ENCODE data around the gene TRAPPC3L. TPM values are rescaled to one million over a fixed set of nuclear protein-coding genes. Genes with fewer than 3 reads are reported as not detected.

Gene TRAPPC3L
- total RNA-seq, 1 experiment from 2014 or later = not detected

GRCh38 chr6:116575227-116575626, 29.7 kb upstream of the TRAPPC3L start:
- Histone ChIP-seq H3K36me3 (ENCODE audit: control insufficient read depth in 1 of 2, insufficient read depth in 2 of 2, low read length in 2 of 2) (no peaks in the 10 kb centered on the region), H3K27ac (ENCODE audit: low read depth, low read length) (no peak overlapping the region), H3K79me2 (ENCODE audit: insufficient read depth, low read length) (peaks cover 93% of the 10 kb centered on the region), H3K9me2 (ENCODE audit: insufficient read depth) (no peaks in the 10 kb centered on the region), H3K9ac (ENCODE audit: low read length) (no peak overlapping the region), H3K4me2 (ENCODE audit: low read length) (no peak overlapping the region), H2AFZ (ENCODE audit: low read depth, low read length, poor library complexity, severe bottlenecking) (no peak overlapping the region), H3K27me3 (ENCODE audit: insufficient read depth, low read length) (no peaks in the 10 kb centered on the region), H3K4me1 (ENCODE audit: control insufficient read depth in 1 of 2, insufficient read depth in 2 of 2, low read length in 2 of 2) (peaks cover 6 to 10% of the 10 kb centered on the region in 2 experiments), H3K9me3 (ENCODE audit: control insufficient read depth in 1 of 2, insufficient read depth in 1 of 2, low read depth in 1 of 2, low read length in 2 of 2) (no peaks in the 10 kb centered on the region), H3K4me3 (replicated peaks in 1 of 2; ENCODE audit: low read depth in 1 of 2, low read length in 2 of 2) (no peak overlapping the region), H4K20me1 (ENCODE audit: insufficient read depth) (no peaks in the 10 kb centered on the region)
- POLR2A ChIA-PET = no interaction called here
- CTCF ChIA-PET = no interaction called here
- TF ChIP-seq SIN3A (IDR thresholded peaks at IDR 0.05; ENCODE audit: low read depth) (no peak), ZFX (IDR thresholded peaks at IDR 0.05) (no peak), EZH2phosphoT487 (IDR thresholded peaks at IDR 0.05; ENCODE audit: borderline replicate concordance) (no peak), JUND (IDR thresholded peaks at IDR 0.05) (no peak), CTCF (IDR thresholded peaks at IDR 0.05 in 2 of 3, conservative IDR thresholded peaks at IDR 0.05 in 1 of 3; ENCODE audit: borderline replicate concordance in 1 of 3, insufficient read depth in 1 of 3, low read depth in 2 of 3, low read length in 2 of 3) (no peak)
- ATAC-seq = no peak
- RAD21 ChIA-PET (ENCODE audit: low non-redundant PET in 1 of 2, low total read pairs in 2 of 2, uncharacterized antibody in 2 of 2, unreplicated experiment in 2 of 2) = no interaction called here
- no peak for DNase-seq (ENCODE audit: low read depth, low spot score)
- no TSS peak for BruUV-seq (replicated peaks)
- intact Hi-C loops (cut with micrococcal nuclease) = no loop called here

GRCh38 chr6:116572162-116572561, 26.7 kb upstream of the TRAPPC3L start:
- Histone ChIP-seq H3K4me2 (ENCODE audit: low read length) (peak overlapping the region; percentile 69), H3K36me3 (ENCODE audit: control insufficient read depth in 1 of 2, insufficient read depth in 2 of 2, low read length in 2 of 2) (no peaks in the 10 kb centered on the region), H3K9me3 (ENCODE audit: control insufficient read depth in 1 of 2, insufficient read depth in 1 of 2, low read depth in 1 of 2, low read length in 2 of 2) (no peaks in the 10 kb centered on the region), H3K27me3 (ENCODE audit: insufficient read depth, low read length) (no peaks in the 10 kb centered on the region), H3K4me1 (ENCODE audit: control insufficient read depth in 1 of 2, insufficient read depth in 2 of 2, low read length in 2 of 2) (peaks cover 18 to 25% of the 10 kb centered on the region in 2 experiments), H3K4me3 (replicated peaks in 1 of 2; ENCODE audit: low read depth in 1 of 2, low read length in 2 of 2) (peak overlapping the region; percentile 89 to 90), H3K79me2 (ENCODE audit: insufficient read depth, low read length) (peaks cover 66% of the 10 kb centered on the region), H3K9ac (ENCODE audit: low read length) (peak overlapping the region; percentile 86), H2AFZ (ENCODE audit: low read depth, low read length, poor library complexity, severe bottlenecking) (no peak overlapping the region), H4K20me1 (ENCODE audit: insufficient read depth) (no peaks in the 10 kb centered on the region), H3K9me2 (ENCODE audit: insufficient read depth) (no peaks in the 10 kb centered on the region), H3K27ac (ENCODE audit: low read depth, low read length) (peak overlapping the region; percentile 81; the same call in 1 of the 2 replicates)
- ChIA-PET CTCF (interaction anchor here (1.1 to 2.3 kb wide), 5 partner anchors 11 to 354 kb away, joined by 3 to 7 read pairs (median 5); no protein-coding TSS in a partner anchor), POLR2A (no interaction called here), RAD21 (ENCODE audit: low non-redundant PET in 1 of 2, low total read pairs in 2 of 2, uncharacterized antibody in 2 of 2, unreplicated experiment in 2 of 2) (no interaction called here)
- DNase-seq (ENCODE audit: low read depth, low spot score) (no peak), ATAC-seq (no peak)
- no TSS peak for BruUV-seq (replicated peaks)
- intact Hi-C loops (cut with micrococcal nuclease) = no loop called here
- TF ChIP-seq MAX (IDR thresholded peaks at IDR 0.05) (no peak), ZFX (IDR thresholded peaks at IDR 0.05) (no peak), RAD21 (IDR thresholded peaks at IDR 0.05; ENCODE audit: low read depth) (no peak), SIN3A (IDR thresholded peaks at IDR 0.05; ENCODE audit: low read depth) (no peak), ZBTB33 (IDR thresholded peaks at IDR 0.05; ENCODE audit: extremely low read depth, insufficient replicate concordance, low read length) (no peak), JUND (IDR thresholded peaks at IDR 0.05) (no peak), EGR1 (IDR thresholded peaks at IDR 0.05; ENCODE audit: low read depth) (no peak), POLR2AphosphoS5 (IDR thresholded peaks at IDR 0.05; ENCODE audit: low read depth, low read length) (no peak), POLR2A (IDR thresholded peaks at IDR 0.05; ENCODE audit: borderline replicate concordance, extremely low read depth, insufficient read depth, insufficient read length) (no peak), CBX3 (IDR thresholded peaks at IDR 0.05; ENCODE audit: low read depth) (no peak), ATF3 (IDR thresholded peaks at IDR 0.05) (no peak), EZH2 (IDR thresholded peaks at IDR 0.05) (no peak), ELF1 (IDR thresholded peaks at IDR 0.05; ENCODE audit: borderline replicate concordance, low read depth) (no peak)

All from HCT116 (cell line).